HepG2 (cell line): ENCODE measurements around the gene DLG2. TPM values are rescaled to one million over a fixed set of nuclear protein-coding genes. Genes with fewer than 3 reads are reported as not detected.

Source experiments
- ATAC-seq: fragments of 200-7000 bp; cut with Tn5 transposase; 3 replicates; pipeline ENCODE4 v1.9.1; 2020; ENCODE audit warnings: mild to moderate bottlenecking, moderate library complexity
- BruUV-seq: library from RNA; stranded (reverse); fragments of 400-500 nt; replicated peaks from 2 replicates; lab custom pipeline; 2021; lab: Mats Ljungman, UMichigan
- CTCF ChIA-PET: fragments of 300-600 bp; formaldehyde crosslinking; extraction: SDS; loops from one replicate; lab custom pipeline; 2021; ENCODE audit warnings: low total read pairs, inconsistent platforms, low intra/inter-chr PET ratio; lab: Yijun Ruan, JAX
- POLR2A ChIA-PET: fragments of 350-600 bp; sonication (Branson Sonifier 250); formaldehyde crosslinking; loops from one replicate; lab custom pipeline; 2020; ENCODE audit warnings: antibody characterized with exemption, inconsistent platforms; lab: Yijun Ruan, JAX
- DNase-seq: peaks from one replicate; pipeline ENCODE4 v3.0.0-alpha.2; 2015; ENCODE audit warnings: low spot score
- FAIRE-seq: peaks from 3 replicates; lab custom pipeline; 2011; peaks lifted over from hg19 to GRCh38; lab: Jason Lieb, UNC
- H2AFZ ChIP-seq: one replicate; pipeline ENCODE4 v1.6.1; 2011; ENCODE audit warnings: low read length, inconsistent platforms
- H3K27ac ChIP-seq: fragments of 300-600 bp; 3 replicates; pipeline ENCODE4 v1.8.0; 2011; ENCODE audit warnings: mixed run types, mild to moderate bottlenecking, mixed read lengths, low read length, inconsistent platforms; ENCODE audit not compliant: insufficient read depth; ENCODE audit errors: extremely low read length
- H3K27me3 ChIP-seq, 2 experiments: fragments of 200-600 bp in 1 of 2; 2 replicates in 1 of 2; 3 replicates in 1 of 2; pipeline versions ENCODE4 v1.6.0 to v1.8.0; 2011; ENCODE audit warnings: low read length in 2 of 2, mild to moderate bottlenecking in 2 of 2, moderate library complexity in 2 of 2, inconsistent platforms in 1 of 2; ENCODE audit not compliant: insufficient read depth in 2 of 2, control insufficient read depth in 1 of 2
- H3K36me3 ChIP-seq, 2 experiments: fragments of 200-600 bp in 1 of 2; replicated peaks in 1 of 2; 2 replicates in 1 of 2; 3 replicates in 1 of 2; pipeline versions ENCODE4 v1.5.1 to v1.8.0; 2011; ENCODE audit warnings: low read length in 2 of 2, inconsistent platforms in 1 of 2; ENCODE audit not compliant: insufficient read depth in 2 of 2, control insufficient read depth in 1 of 2
- H3K4me1 ChIP-seq: 2 replicates; pipeline ENCODE4 v1.5.1; 2012; ENCODE audit warnings: low read length, inconsistent platforms; ENCODE audit not compliant: insufficient read depth
- H3K4me2 ChIP-seq: 2 replicates; pipeline ENCODE4 v1.6.0; 2011; ENCODE audit warnings: low read depth, low read length, inconsistent platforms
- H3K4me3 ChIP-seq, 3 experiments: fragments of 200-600 bp in 1 of 3; sonication (generic), shearing (Covaris generic) in 1 of 3; replicated peaks in 1 of 3; 2 replicates each; pipeline ENCODE4 v1.5.1; 2011 to 2016; ENCODE audit warnings: low read length in 3 of 3, inconsistent platforms in 2 of 3, low read depth in 2 of 3, mild to moderate bottlenecking in 2 of 3, control low read depth in 1 of 3, mixed read lengths in 1 of 3; ENCODE audit not compliant: insufficient read depth in 1 of 3
- H3K79me2 ChIP-seq: one replicate; pipeline ENCODE4 v1.6.1; 2011; ENCODE audit warnings: low read length, inconsistent platforms; ENCODE audit not compliant: insufficient read depth
- H3K9ac ChIP-seq: 2 replicates; pipeline ENCODE4 v1.6.0; 2011; ENCODE audit warnings: mild to moderate bottlenecking, low read depth, low read length, inconsistent platforms; ENCODE audit not compliant: insufficient read depth
- H3K9me3 ChIP-seq: 2 replicates; pipeline ENCODE4 v1.5.1; 2012; ENCODE audit warnings: mild to moderate bottlenecking, low read length
- H4K20me1 ChIP-seq: 2 replicates; pipeline ENCODE4 v1.6.0; 2011; ENCODE audit warnings: inconsistent platforms, mild to moderate bottlenecking, low read length, moderate library complexity; ENCODE audit not compliant: insufficient read depth
- CEBPB ChIP-seq: IDR thresholded peaks from 2 replicates; pipeline ENCODE4 v1.6.1; 2011; ENCODE audit warnings: low read depth, low read length, improper control_type of control experiment, borderline replicate concordance
- CENPX ChIP-seq: sonication (generic); formaldehyde crosslinking; IDR thresholded peaks from 2 replicates; pipeline ENCODE4 v1.9.0; 2021; ENCODE audit warnings: mild to moderate bottlenecking, missing genetic modification reagents, moderate library complexity
- HNRNPUL1 ChIP-seq: fragments of 200-400 bp; formaldehyde crosslinking; IDR thresholded peaks from 2 replicates; pipeline ENCODE4 v1.6.1; 2017; ENCODE audit warnings: low read depth, mild to moderate bottlenecking, low read length, moderate library complexity
- HOXA5 ChIP-seq: sonication (generic); formaldehyde crosslinking; IDR thresholded peaks from 2 replicates; pipeline ENCODE4 v1.4.0; 2020; ENCODE audit warnings: missing genetic modification reagents
- KLF11 ChIP-seq: IDR thresholded peaks from 2 replicates; pipeline ENCODE4 v1.6.1; 2016; ENCODE audit warnings: missing compliant biosample characterization
- MAFK ChIP-seq, 2 experiments: IDR thresholded peaks in 1 of 2; conservative IDR thresholded peaks in 1 of 2; 2 replicates each; pipeline ENCODE4 v1.6.1; 2011; ENCODE audit warnings: improper control_type of control experiment in 2 of 2, low read length in 2 of 2
- MEIS2 ChIP-seq: sonication (generic); formaldehyde crosslinking; IDR thresholded peaks from 2 replicates; pipeline ENCODE4 v1.9.0; 2021; ENCODE audit warnings: mild to moderate bottlenecking, missing genetic modification reagents
- NCOA2 ChIP-seq: sonication (generic); formaldehyde crosslinking; IDR thresholded peaks from 2 replicates; pipeline ENCODE4 v1.8.0; 2022; ENCODE audit warnings: inconsistent platforms
- NR2F1 ChIP-seq, 2 experiments: fragments of 450-650 bp in 1 of 2; formaldehyde crosslinking in 1 of 2; IDR thresholded peaks; 2 replicates each; pipeline versions ENCODE4 v1.5.0 to v1.6.1; 2016 to 2020; ENCODE audit warnings: mild to moderate bottlenecking in 1 of 2, missing compliant biosample characterization in 1 of 2, missing genetic modification reagents in 1 of 2, moderate library complexity in 1 of 2
- SALL1 ChIP-seq: sonication (generic); formaldehyde crosslinking; IDR thresholded peaks from 2 replicates; pipeline ENCODE4 v1.8.0; 2022; ENCODE audit warnings: mild to moderate bottlenecking, missing genetic modification reagents
- SALL2 ChIP-seq: sonication (generic); formaldehyde crosslinking; IDR thresholded peaks from 2 replicates; pipeline ENCODE4 v1.8.1; 2023; ENCODE audit warnings: mild to moderate bottlenecking, missing genetic modification reagents, inconsistent platforms
- ZBTB26 ChIP-seq: IDR thresholded peaks from 2 replicates; pipeline ENCODE4 v1.6.1; 2016; ENCODE audit warnings: missing compliant biosample characterization, missing genetic modification reagents, borderline replicate concordance
- ZNF678 ChIP-seq: sonication (generic); formaldehyde crosslinking; IDR thresholded peaks from 2 replicates; pipeline ENCODE4 v1.4.0; 2020; ENCODE audit warnings: mild to moderate bottlenecking, missing genetic modification reagents
- ZNF75D ChIP-seq: sonication (generic); formaldehyde crosslinking; IDR thresholded peaks from 2 replicates; pipeline ENCODE4 v1.8.1; 2023; ENCODE audit warnings: missing genetic modification reagents, mild to moderate bottlenecking, borderline replicate concordance
- ZNF782 ChIP-seq: sonication (generic); formaldehyde crosslinking; IDR thresholded peaks from 2 replicates; pipeline ENCODE4 v1.4.0; 2020; ENCODE audit warnings: missing genetic modification reagents, mild to moderate bottlenecking, borderline replicate concordance
- ZNF883 ChIP-seq: sonication (generic); formaldehyde crosslinking; IDR thresholded peaks from 2 replicates; pipeline ENCODE4 v1.5.1; 2020; ENCODE audit warnings: mild to moderate bottlenecking, missing genetic modification reagents; ENCODE audit errors: not compliant biosample characterization
- WGBS: methylation state at CpG from one replicate; pipeline ENCODE4 v1.1.6; 2017; ENCODE audit warnings: low lambda C conversion rate; 5-methylcytosine and 5-hydroxymethylcytosine counted together
- in situ Hi-C: cut with HindIII; loops from 2 replicates; pipeline ENCODE4 v1.10.0; 2017; ENCODE audit warnings: low pct_unique_long_range_greater_than_20kb; ENCODE audit not compliant: extremely low pct_ligation_motif_present
- intact Hi-C: fragments of 100-400 bp; cut with micrococcal nuclease; formaldehyde crosslinking; loops from one replicate; pipeline ENCODE4 v1.10.0; 2022; ENCODE audit not compliant: unreplicated experiment
- polyA plus RNA-seq, 8 experiments: library from polyadenylated mRNA; depleted of rRNA in 3 of 8; stranded (reverse) in 7 of 8; unstranded in 1 of 8; fragments of >200 nt; fragmentation: Illumina TruSeq in 4 of 8; extraction: Trizol in 4 of 8; gene quantifications; 2 replicates each; pipeline versions ENCODE4 v1.2.1 to v1.2.3, GENCODE V29; 2011 to 2016; ENCODE audit warnings: low read depth in 4 of 8, missing spikeins in 1 of 8, mixed read lengths in 1 of 8; ENCODE audit not compliant: insufficient read depth in 1 of 8
- total RNA-seq, 5 experiments: library from RNA; depleted of rRNA; stranded (reverse); fragments of >200 nt; fragmentation: Illumina TruSeq; extraction: Trizol; gene quantifications; 2 replicates each; pipeline ENCODE4 v1.2.3, GENCODE V29; 2016; ENCODE audit warnings: low read depth in 1 of 5
- TF ChIP-seq, protein P1 (sequence below): sonication (generic); formaldehyde crosslinking; IDR thresholded peaks from 2 replicates; pipeline ENCODE4 v1.4.0; 2020; ENCODE audit warnings: low read depth, mild to moderate bottlenecking, missing genetic modification reagents
- TF ChIP-seq, protein P2 (sequence below): sonication (generic); formaldehyde crosslinking; IDR thresholded peaks from 2 replicates; pipeline ENCODE4 v1.4.0; 2020; ENCODE audit warnings: mild to moderate bottlenecking, missing genetic modification reagents
- TF ChIP-seq, protein P3 (sequence below): sonication (generic); formaldehyde crosslinking; IDR thresholded peaks from 2 replicates; pipeline ENCODE4 v1.8.1; 2023; ENCODE audit warnings: mild to moderate bottlenecking, inconsistent platforms, moderate library complexity, missing genetic modification reagents, borderline replicate concordance

Gene DLG2
- total and polyA plus RNA-seq, 2 of the 13 experiments (the other 11 are each of a cell fraction or from before 2014, with no cell fraction given): 0.46 to 1.0 TPM

- ATAC-seq (no peak), DNase-seq (no peak), FAIRE-seq (no peak)
- H2AFZ ChIP-seq: no peak overlapping the region
- H3K9me3 ChIP-seq: no peaks in the 10 kb centered on the region
- no peak overlapping the region for H3K9ac ChIP-seq
- CTCF ChIA-PET: no interaction called here
- no peaks in the 10 kb centered on the region; a peak in 1 of 5 replicates for H3K27me3 ChIP-seq
- no peak overlapping the region for H3K27ac ChIP-seq
- H3K79me2 ChIP-seq: no peaks in the 10 kb centered on the region
- BruUV-seq: no TSS peak
- no peaks in the 10 kb centered on the region for H4K20me1 ChIP-seq
- no peaks in the 10 kb centered on the region for H3K4me1 ChIP-seq
- WGBS: 4% methylated on average over 2 of the region's 2 CpGs
- TF ChIP-seq MAFK (conservative IDR thresholded peaks at IDR 0.05 in 1 of 2, IDR thresholded peaks at IDR 0.05 in 1 of 2; ENCODE audit: low read length in 2 of 2): no peak
- TF ChIP-seq, protein P1, sequence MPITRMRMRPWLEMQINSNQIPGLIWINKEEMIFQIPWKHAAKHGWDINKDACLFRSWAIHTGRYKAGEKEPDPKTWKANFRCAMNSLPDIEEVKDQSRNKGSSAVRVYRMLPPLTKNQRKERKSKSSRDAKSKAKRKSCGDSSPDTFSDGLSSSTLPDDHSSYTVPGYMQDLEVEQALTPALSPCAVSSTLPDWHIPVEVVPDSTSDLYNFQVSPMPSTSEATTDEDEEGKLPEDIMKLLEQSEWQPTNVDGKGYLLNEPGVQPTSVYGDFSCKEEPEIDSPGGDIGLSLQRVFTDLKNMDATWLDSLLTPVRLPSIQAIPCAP (CRISPR knock-in tag): no peak
- no peak for TF ChIP-seq KLF11
- no peak for TF ChIP-seq SALL2 (CRISPR knock-in tag)
- TF ChIP-seq, protein P2, sequence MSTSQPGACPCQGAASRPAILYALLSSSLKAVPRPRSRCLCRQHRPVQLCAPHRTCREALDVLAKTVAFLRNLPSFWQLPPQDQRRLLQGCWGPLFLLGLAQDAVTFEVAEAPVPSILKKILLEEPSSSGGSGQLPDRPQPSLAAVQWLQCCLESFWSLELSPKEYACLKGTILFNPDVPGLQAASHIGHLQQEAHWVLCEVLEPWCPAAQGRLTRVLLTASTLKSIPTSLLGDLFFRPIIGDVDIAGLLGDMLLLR (CRISPR knock-in tag): no peak
- no peak for TF ChIP-seq CENPX
- TF ChIP-seq MEIS2 (CRISPR knock-in tag): no peak
- TF ChIP-seq, protein P3, sequence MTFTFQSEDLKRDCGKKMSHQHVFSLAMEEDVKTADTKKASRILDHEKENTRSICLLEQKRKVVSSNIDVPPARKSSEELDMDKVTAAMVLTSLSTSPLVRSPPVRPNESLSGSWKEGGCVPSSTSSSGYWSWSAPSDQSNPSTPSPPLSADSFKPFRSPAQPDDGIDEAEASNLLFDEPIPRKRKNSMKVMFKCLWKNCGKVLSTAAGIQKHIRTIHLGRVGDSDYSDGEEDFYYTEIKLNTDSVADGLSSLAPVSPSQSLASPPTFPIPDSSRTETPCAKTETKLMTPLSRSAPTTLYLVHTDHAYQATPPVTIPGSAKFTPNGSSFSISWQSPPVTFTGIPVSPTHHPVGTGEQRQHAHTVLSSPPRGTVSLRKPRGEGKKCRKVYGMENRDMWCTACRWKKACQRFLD (CRISPR knock-in tag): no peak
- TF ChIP-seq SALL1 (CRISPR knock-in tag): no peak
- TF ChIP-seq ZNF75D (CRISPR knock-in tag): no peak
- no peak for TF ChIP-seq ZNF782
- no peak for TF ChIP-seq NR2F1 (CRISPR knock-in tag; IDR thresholded peaks at IDR 0.05)
- no peak for TF ChIP-seq CEBPB
- no peak for TF ChIP-seq HOXA5 (CRISPR knock-in tag)
- TF ChIP-seq ZNF883 (CRISPR knock-in tag): no peak
- no peak for TF ChIP-seq ZNF678 (CRISPR knock-in tag)
- TF ChIP-seq HNRNPUL1: no peak
- TF ChIP-seq ZBTB26 (CRISPR knock-in tag): no peak
- TF ChIP-seq NCOA2 (CRISPR knock-in tag): no peak
- in situ Hi-C loops (no loop called here), intact Hi-C loops (no loop called here)
- no peak overlapping the region for H3K4me3 ChIP-seq
- POLR2A ChIA-PET: no interaction called here
- H3K4me2 ChIP-seq: no peak overlapping the region
- no peaks in the 10 kb centered on the region for H3K36me3 ChIP-seq
Observed at GRCh38 chr11:84319863-84320262, 1307.3 kb downstream of the DLG2 start.
